ENCODE measurements around the gene POLR1C. TPM values are rescaled to one million over a fixed set of nuclear protein-coding genes. Genes with fewer than 3 reads are reported as not detected.

Gene POLR1C
- total and polyA plus RNA-seq, 10 of the 15 experiments (the other 5 are each of a cell fraction or from before 2014, with no cell fraction given), result 40.0 to 180 (median 66.2) TPM

- TF ChIP-seq POLR2A (IDR thresholded peaks at IDR 0.05; ENCODE audit: low read depth, low read length), result 0 out of 2 replicates have a peak, but pooled peaks have one; percentile 11
- no peak for TF ChIP-seq RAD21 (IDR thresholded peaks at IDR 0.05; ENCODE audit: insufficient read depth, low read depth, low read length)
- TF ChIP-seq ESRRA (IDR thresholded peaks at IDR 0.05; ENCODE audit: low read length), result no peak
- in situ Hi-C loops (cut with MboI) (no loop called here), intact Hi-C loops (cut with micrococcal nuclease; ENCODE audit: unreplicated experiment) (no loop called here)
- no peak overlapping the region for H3K9ac ChIP-seq (ENCODE audit: control insufficient read depth, insufficient read depth, low read length)
- RAD21 ChIA-PET (ENCODE audit: unreplicated experiment), result no interaction called here
- SMC1A ChIA-PET (ENCODE audit: uncharacterized antibody, unreplicated experiment), result interaction anchor here (0.7 kb wide), 1 partner anchor 9 kb away, joined by 4 read pairs; no protein-coding TSS in a partner anchor
- no peak overlapping the region for H3K4me2 ChIP-seq (ENCODE audit: control insufficient read depth, insufficient read depth)
- peaks cover 19% of the 10 kb centered on the region for H3K79me2 ChIP-seq (ENCODE audit: control insufficient read depth, insufficient read depth, low read length)
- no peak for ATAC-seq
- no peak for DNase-seq (ENCODE audit: low read depth, low spot score)
- no peak overlapping the region for H2AFZ ChIP-seq (ENCODE audit: control insufficient read depth, low read depth, low read length)
- H3K4me3 ChIP-seq, result no peak overlapping the region
- no peak for FAIRE-seq
- H4K20me1 ChIP-seq (ENCODE audit: control insufficient read depth, insufficient read depth), result no peaks in the 10 kb centered on the region
- H3K27ac ChIP-seq (ENCODE audit: control insufficient read depth, insufficient read depth), result no peak overlapping the region
- POLR2A ChIA-PET, result interaction anchor here (0.6 to 1.1 kb wide), 3 partner anchors 35 to 265 kb away, joined by 3 read pairs; no protein-coding TSS in a partner anchor
- H3K36me3 ChIP-seq (ENCODE audit: control insufficient read depth in 2 of 2, insufficient read depth in 2 of 2, low read length in 1 of 2), result peaks cover 10 to 13% of the 10 kb centered on the region in 2 experiments; a peak in 3 of 4 replicates
- peaks cover 9% of the 10 kb centered on the region for H3K4me1 ChIP-seq (ENCODE audit: control insufficient read depth, insufficient read depth, low read length)
- peaks cover 0 to 2% of the 10 kb centered on the region in 2 experiments; a peak in 1 of 4 replicates for H3K27me3 ChIP-seq (replicated peaks in 1 of 2; ENCODE audit: control insufficient read depth in 2 of 2, insufficient read depth in 2 of 2, low read length in 1 of 2)
- CTCF ChIA-PET, result interaction anchor here (0.7 to 1.1 kb wide), 2 partner anchors 14 to 203 kb away, joined by 3 to 4 read pairs; partner anchors contain the start of gene CRIP3
- no TSS peak for BruUV-seq (replicated peaks)
- WGBS (ENCODE audit: insufficient coverage, insufficient replicate concordance, low lambda C conversion rate, missing lambda C conversion rate), result 94% methylated on average over 11 of the region's 11 CpGs
- no peaks in the 10 kb centered on the region for H3K9me3 ChIP-seq (replicated peaks; ENCODE audit: control insufficient read depth, insufficient read depth, low read length)
These were observed 5.0 kb upstream of the POLR1C start for GRCh38 chr6:43511824-43512415.

- Histone ChIP-seq H3K4me3 (peak overlapping the region; percentile 80), H3K9ac (ENCODE audit: control insufficient read depth, insufficient read depth, low read length) (peak overlapping the region; percentile 88), H3K27me3 (replicated peaks in 1 of 2; ENCODE audit: control insufficient read depth in 2 of 2, insufficient read depth in 2 of 2, low read length in 1 of 2) (no peaks in the 10 kb centered on the region), H3K79me2 (ENCODE audit: control insufficient read depth, insufficient read depth, low read length) (peaks cover 41% of the 10 kb centered on the region), H2AFZ (ENCODE audit: control insufficient read depth, low read depth, low read length) (no peak overlapping the region), H3K27ac (ENCODE audit: control insufficient read depth, insufficient read depth) (peak overlapping the region; percentile 76), H3K4me2 (ENCODE audit: control insufficient read depth, insufficient read depth) (peak overlapping the region; percentile 93), H3K36me3 (ENCODE audit: control insufficient read depth in 2 of 2, insufficient read depth in 2 of 2, low read length in 1 of 2) (peaks cover 14 to 30% of the 10 kb centered on the region in 2 experiments), H3K4me1 (ENCODE audit: control insufficient read depth, insufficient read depth, low read length) (peaks cover 6% of the 10 kb centered on the region), H4K20me1 (ENCODE audit: control insufficient read depth, insufficient read depth) (no peaks in the 10 kb centered on the region), H3K9me3 (replicated peaks; ENCODE audit: control insufficient read depth, insufficient read depth, low read length) (no peaks in the 10 kb centered on the region)
- no peak for FAIRE-seq
- WGBS (ENCODE audit: insufficient coverage, insufficient replicate concordance, low lambda C conversion rate, missing lambda C conversion rate), result 76% methylated on average over 9 of the region's 9 CpGs
- POLR2A ChIA-PET, result interaction anchor here (0.8 to 1.7 kb wide), 3 partner anchors 39 to 61 kb away, joined by 3 to 4 read pairs (median 3); partner anchors contain the start of gene TJAP1
- CTCF ChIA-PET, result interaction anchor here (1.0 to 3.3 kb wide), 2 partner anchors 9 to 114 kb away, joined by 3 to 28 read pairs; partner anchors contain the start of gene GTPBP2
- ATAC-seq, result no peak
- RAD21 ChIA-PET (ENCODE audit: unreplicated experiment), result no interaction called here
- TSS peak; percentile 82 for BruUV-seq (replicated peaks)
- in situ Hi-C loops (cut with MboI) (no loop called here), intact Hi-C loops (cut with micrococcal nuclease; ENCODE audit: unreplicated experiment) (loop anchor here (2.0 kb wide), 1 partner anchor 345 kb away; the partner anchor contains the start of gene SRF)
- SMC1A ChIA-PET (ENCODE audit: uncharacterized antibody, unreplicated experiment), result interaction anchor here (3.1 kb wide), 1 partner anchor 10 kb away, joined by 16 read pairs; no protein-coding TSS in a partner anchor
- DNase-seq (ENCODE audit: low read depth, low spot score), result no peak
- TF ChIP-seq PKNOX1 (IDR thresholded peaks at IDR 0.05), result peak; percentile 73
- no peak for TF ChIP-seq EP300 (IDR thresholded peaks at IDR 0.05; ENCODE audit: borderline replicate concordance in 1 of 2, control insufficient read depth in 1 of 2, low read depth in 2 of 2, low read length in 2 of 2)
These were observed 1.1 kb upstream of the POLR1C start for GRCh38 chr6:43515808-43516207.

Data from GM12878 (cell line).